Hepatocyte (in vitro differentiated cells): Measurements from ENCODE around the gene NKD1.

Experiments used
- EZH2 ChIP-seq: fragments of 200-600 bp; sonication (generic); IDR thresholded peaks from 2 replicates; pipeline ENCODE4 v1.6.1; 2016; ENCODE audit warnings: antibody characterized with exemption, mild to moderate bottlenecking, borderline replicate concordance
- TF ChIP-seq, protein P1 (sequence below): fragments of 200-600 bp; sonication (generic); IDR thresholded peaks from 2 replicates; pipeline ENCODE4 v1.5.1; 2016; ENCODE audit warnings: antibody characterized with exemption, mild to moderate bottlenecking; ENCODE audit not compliant: poor library complexity

- TF ChIP-seq, protein P1, sequence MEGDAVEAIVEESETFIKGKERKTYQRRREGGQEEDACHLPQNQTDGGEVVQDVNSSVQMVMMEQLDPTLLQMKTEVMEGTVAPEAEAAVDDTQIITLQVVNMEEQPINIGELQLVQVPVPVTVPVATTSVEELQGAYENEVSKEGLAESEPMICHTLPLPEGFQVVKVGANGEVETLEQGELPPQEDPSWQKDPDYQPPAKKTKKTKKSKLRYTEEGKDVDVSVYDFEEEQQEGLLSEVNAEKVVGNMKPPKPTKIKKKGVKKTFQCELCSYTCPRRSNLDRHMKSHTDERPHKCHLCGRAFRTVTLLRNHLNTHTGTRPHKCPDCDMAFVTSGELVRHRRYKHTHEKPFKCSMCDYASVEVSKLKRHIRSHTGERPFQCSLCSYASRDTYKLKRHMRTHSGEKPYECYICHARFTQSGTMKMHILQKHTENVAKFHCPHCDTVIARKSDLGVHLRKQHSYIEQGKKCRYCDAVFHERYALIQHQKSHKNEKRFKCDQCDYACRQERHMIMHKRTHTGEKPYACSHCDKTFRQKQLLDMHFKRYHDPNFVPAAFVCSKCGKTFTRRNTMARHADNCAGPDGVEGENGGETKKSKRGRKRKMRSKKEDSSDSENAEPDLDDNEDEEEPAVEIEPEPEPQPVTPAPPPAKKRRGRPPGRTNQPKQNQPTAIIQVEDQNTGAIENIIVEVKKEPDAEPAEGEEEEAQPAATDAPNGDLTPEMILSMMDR: peak; percentile 6
- no peak for TF ChIP-seq EZH2
Measured at GRCh38 chr16:50611332-50611934, 63.2 kb downstream of the NKD1 start.
